ENCODE data around the gene SLC6A6. TPM values are rescaled to one million over a fixed set of nuclear protein-coding genes. Genes with fewer than 3 reads are reported as not detected.

Gene SLC6A6
- total and polyA plus RNA-seq, 11 donors = 9.1 to 121 (median 34.9) TPM

- Histone ChIP-seq H3K4me1 (peaks cover 0 to 51% (median 29%) of the 10 kb centered on the region in 12 donors), H3K4me3 (no peak overlapping the region), H3K27me3 (no peaks in the 10 kb centered on the region), H3K9me3 (no peaks in the 10 kb centered on the region), H3K27ac (peak overlapping the region in 3 of 12 donors; percentile 41 to 57 (median 44)), H3K36me3 (peaks cover 0 to 97% (median 49%) of the 10 kb centered on the region in 9 donors)
- ATAC-seq = no peak
- TF ChIP-seq POLR2A (IDR thresholded peaks at IDR 0.05) = no peak
- TF ChIP-seq CTCF (IDR thresholded peaks at IDR 0.05) = no peak
- intact Hi-C loops (cut with DNase I) = loop anchor here in 1 of 10 donors (2.0 kb wide), 1 partner anchor 42 kb away; no protein-coding TSS in a partner anchor
- DNase-seq = no peak
- WGBS, 4 donors = 92 to 100% (median 99%) methylated on average over 1 of the region's 1 CpG
Observed at GRCh38 chr3:14483286-14483685, 80.9 kb downstream of the SLC6A6 start.

- TF ChIP-seq CTCF (IDR thresholded peaks at IDR 0.05) (no peak), POLR2A (IDR thresholded peaks at IDR 0.05) (no peak)
- DNase-seq = peak in 1 of 5 donors; percentile 15
- Histone ChIP-seq H3K4me3 (no peak overlapping the region), H3K4me1 (peaks cover 0 to 46% (median 27%) of the 10 kb centered on the region in 12 donors), H3K36me3 (peaks cover 0 to 96% (median 39%) of the 10 kb centered on the region in 9 donors), H3K27me3 (no peaks in the 10 kb centered on the region), H3K27ac (no peak overlapping the region), H3K9me3 (no peaks in the 10 kb centered on the region)
- WGBS, 4 donors = 89 to 91% (median 90%) methylated on average over 17 of the region's 17 CpGs
- intact Hi-C loops (cut with DNase I) = no loop called here
- no peak for ATAC-seq
Observed at GRCh38 chr3:14484741-14485140, 82.3 kb downstream of the SLC6A6 start.

GRCh38 chr3:14485981-14486380 lies 83.6 kb downstream of the SLC6A6 start:
- no peak for TF ChIP-seq CTCF (IDR thresholded peaks at IDR 0.05)
- no peak for TF ChIP-seq POLR2A (IDR thresholded peaks at IDR 0.05)
- no peak overlapping the region for H3K27ac ChIP-seq
- peaks cover 0 to 84% (median 39%) of the 10 kb centered on the region in 9 donors for H3K36me3 ChIP-seq
- DNase-seq (no peak), ATAC-seq (no peak)
- H3K9me3 ChIP-seq = no peaks in the 10 kb centered on the region
- 93 to 96% (median 94%) methylated on average over 3 of the region's 3 CpGs for WGBS, 4 donors
- no peak overlapping the region for H3K4me3 ChIP-seq
- H3K4me1 ChIP-seq = peaks cover 0 to 34% (median 17%) of the 10 kb centered on the region in 12 donors
- no peaks in the 10 kb centered on the region for H3K27me3 ChIP-seq
- intact Hi-C loops (cut with DNase I) = no loop called here

- Histone ChIP-seq H3K4me1 (peaks cover 0 to 29% (median 15%) of the 10 kb centered on the region in 12 donors), H3K4me3 (no peak overlapping the region), H3K27ac (no peak overlapping the region), H3K36me3 (peaks cover 0 to 80% (median 37%) of the 10 kb centered on the region in 9 donors), H3K27me3 (no peaks in the 10 kb centered on the region), H3K9me3 (no peaks in the 10 kb centered on the region)
- no peak for ATAC-seq
- TF ChIP-seq CTCF (IDR thresholded peaks at IDR 0.05) (no peak), POLR2A (IDR thresholded peaks at IDR 0.05) (no peak)
- DNase-seq = no peak
- intact Hi-C loops (cut with DNase I) = no loop called here
- 95 to 98% (median 96%) methylated on average over 5 of the region's 5 CpGs for WGBS, 4 donors
Observed at GRCh38 chr3:14486460-14486859, 84.1 kb downstream of the SLC6A6 start.
